Measurements from ENCODE around the gene SLC18B1. TPM values are rescaled to one million over a fixed set of nuclear protein-coding genes. Genes with fewer than 3 reads are reported as not detected.

SLC18B1 gene
- total and polyA plus RNA-seq, 4 donors: 5.6 to 20.9 (median 10.4) TPM

GRCh38 chr6:132760256-132760655 lies 38.2 kb downstream of the SLC18B1 start:
- Histone ChIP-seq H3K27me3 (ENCODE audit: control insufficient read depth in 3 of 3, insufficient read depth in 3 of 3, low read length in 2 of 3) (no peaks in the 10 kb centered on the region), H3K9me3 (ENCODE audit: control insufficient read depth in 4 of 4, insufficient read depth in 3 of 4, low read length in 3 of 4) (no peaks in the 10 kb centered on the region), H3K4me1 (ENCODE audit: control insufficient read depth in 5 of 5, insufficient read depth in 5 of 5, low read length in 5 of 5) (peaks cover 0 to 2% (median 0%) of the 10 kb centered on the region in 5 donors), H3K4me3 (no peak overlapping the region), H3K27ac (ENCODE audit: low read depth in 1 of 2, low read length in 1 of 2) (no peak overlapping the region), H3K36me3 (ENCODE audit: control insufficient read depth in 4 of 4, insufficient read depth in 4 of 4, low read length in 4 of 4) (no peaks in the 10 kb centered on the region), H3K9ac (ENCODE audit: insufficient read depth in 1 of 2, low read length in 2 of 2) (no peak overlapping the region)
- no peak for TF ChIP-seq CTCF (IDR thresholded peaks at IDR 0.05; ENCODE audit: control extremely low read depth, extremely low read depth)
- WGBS, 2 donors: 90 to 91% methylated on average over 3 of the region's 3 CpGs
- ATAC-seq (ENCODE audit: insufficient read depth, low FRiP score) (no peak), DNase-seq (no peak)

- Histone ChIP-seq H3K27ac (ENCODE audit: low read depth in 1 of 2, low read length in 1 of 2) (no peak overlapping the region), H3K36me3 (ENCODE audit: control insufficient read depth in 4 of 4, insufficient read depth in 4 of 4, low read length in 4 of 4) (no peaks in the 10 kb centered on the region), H3K9me3 (ENCODE audit: control insufficient read depth in 4 of 4, insufficient read depth in 3 of 4, low read length in 3 of 4) (no peaks in the 10 kb centered on the region), H3K9ac (ENCODE audit: insufficient read depth in 1 of 2, low read length in 2 of 2) (no peak overlapping the region), H3K4me1 (ENCODE audit: control insufficient read depth in 5 of 5, insufficient read depth in 5 of 5, low read length in 5 of 5) (no peaks in the 10 kb centered on the region), H3K27me3 (ENCODE audit: control insufficient read depth in 3 of 3, insufficient read depth in 3 of 3, low read length in 2 of 3) (no peaks in the 10 kb centered on the region), H3K4me3 (no peak overlapping the region)
- WGBS, 2 donors: 90 to 98% methylated on average over 2 of the region's 2 CpGs
- ATAC-seq (ENCODE audit: insufficient read depth, low FRiP score) (no peak), DNase-seq (no peak)
- TF ChIP-seq CTCF (IDR thresholded peaks at IDR 0.05; ENCODE audit: control extremely low read depth, extremely low read depth): no peak
These were observed 39.7 kb downstream of the SLC18B1 start for GRCh38 chr6:132758689-132759088.

- Histone ChIP-seq H3K4me1 (ENCODE audit: control insufficient read depth in 5 of 5, insufficient read depth in 5 of 5, low read length in 5 of 5) (no peaks in the 10 kb centered on the region), H3K27me3 (ENCODE audit: control insufficient read depth in 3 of 3, insufficient read depth in 3 of 3, low read length in 2 of 3) (no peaks in the 10 kb centered on the region), H3K9me3 (ENCODE audit: control insufficient read depth in 4 of 4, insufficient read depth in 3 of 4, low read length in 3 of 4) (no peaks in the 10 kb centered on the region), H3K27ac (ENCODE audit: low read depth in 1 of 2, low read length in 1 of 2) (no peak overlapping the region), H3K9ac (ENCODE audit: insufficient read depth in 1 of 2, low read length in 2 of 2) (no peak overlapping the region), H3K4me3 (no peak overlapping the region), H3K36me3 (ENCODE audit: control insufficient read depth in 4 of 4, insufficient read depth in 4 of 4, low read length in 4 of 4) (no peaks in the 10 kb centered on the region)
- WGBS, 2 donors: 81 to 91% methylated on average over 1 of the region's 1 CpG
- DNase-seq (no peak), ATAC-seq (ENCODE audit: insufficient read depth, low FRiP score) (no peak)
- TF ChIP-seq CTCF (IDR thresholded peaks at IDR 0.05; ENCODE audit: control extremely low read depth, extremely low read depth): no peak
These were observed 46.2 kb downstream of the SLC18B1 start for GRCh38 chr6:132752255-132752654.

GRCh38 chr6:132751828-132752227 lies 46.6 kb downstream of the SLC18B1 start:
- no peak for DNase-seq
- H3K4me1 ChIP-seq (ENCODE audit: control insufficient read depth in 5 of 5, insufficient read depth in 5 of 5, low read length in 5 of 5): no peaks in the 10 kb centered on the region
- H3K4me3 ChIP-seq: no peak overlapping the region
- H3K9ac ChIP-seq (ENCODE audit: insufficient read depth in 1 of 2, low read length in 2 of 2): no peak overlapping the region
- no peaks in the 10 kb centered on the region for H3K27me3 ChIP-seq (ENCODE audit: control insufficient read depth in 3 of 3, insufficient read depth in 3 of 3, low read length in 2 of 3)
- ATAC-seq (ENCODE audit: insufficient read depth, low FRiP score): no peak
- H3K27ac ChIP-seq (ENCODE audit: low read depth in 1 of 2, low read length in 1 of 2): no peak overlapping the region
- WGBS, 2 donors: 86 to 88% methylated on average over 1 of the region's 1 CpG
- H3K9me3 ChIP-seq (ENCODE audit: control insufficient read depth in 4 of 4, insufficient read depth in 3 of 4, low read length in 3 of 4): no peaks in the 10 kb centered on the region
- no peak for TF ChIP-seq CTCF (IDR thresholded peaks at IDR 0.05; ENCODE audit: control extremely low read depth, extremely low read depth)
- no peaks in the 10 kb centered on the region for H3K36me3 ChIP-seq (ENCODE audit: control insufficient read depth in 4 of 4, insufficient read depth in 4 of 4, low read length in 4 of 4)

All from lung (tissue), 12 donors.